ENCODE measurements around the gene PLEKHN1.
A peak's percentile ranks its signal among the peaks of the same experiment; 100 is the strongest.

PLEKHN1 gene

GRCh38 chr1:1020415-1021009 lies 54.2 kb downstream of the PLEKHN1 start:
- peak overlapping the region; percentile 86 for H3K27ac ChIP-seq
- no peak for TF ChIP-seq CTCF (conservative IDR thresholded peaks at IDR 0.05)

- peak overlapping the region; percentile 86 for H3K27ac ChIP-seq
- no peak for TF ChIP-seq CTCF (conservative IDR thresholded peaks at IDR 0.05)
Observed at GRCh38 chr1:1021010-1021919, 55.0 kb downstream of the PLEKHN1 start.

- no peak for TF ChIP-seq CTCF (conservative IDR thresholded peaks at IDR 0.05)
- no peak overlapping the region for H3K27ac ChIP-seq
Observed at GRCh38 chr1:1021920-1022259, 55.6 kb downstream of the PLEKHN1 start.

GRCh38 chr1:1022302-1023009 lies 56.2 kb downstream of the PLEKHN1 start:
- no peak overlapping the region for H3K27ac ChIP-seq
- no peak for TF ChIP-seq CTCF (conservative IDR thresholded peaks at IDR 0.05)

GRCh38 chr1:1023700-1024099 lies 57.4 kb downstream of the PLEKHN1 start:
- no peak overlapping the region for H3K27ac ChIP-seq
- TF ChIP-seq CTCF (conservative IDR thresholded peaks at IDR 0.05) = no peak

GRCh38 chr1:1024149-1024770 lies 58.0 kb downstream of the PLEKHN1 start:
- TF ChIP-seq CTCF (conservative IDR thresholded peaks at IDR 0.05) = no peak

More at GRCh38 chr1:1024149-1024770, 58.0 kb downstream of the PLEKHN1 start:
- no peak overlapping the region for H3K27ac ChIP-seq
